Thyroid gland (tissue), 4 donors: ENCODE data around the gene CD82.

ENCODE experiments used
- POLR2A ChIP-seq, 2 donors: fragments of 450-650 bp; IDR thresholded peaks; one replicate each; pipeline ENCODE4 v1.6.1; 2017; ENCODE audit warnings: antibody characterized with exemption in 2 of 2, mild to moderate bottlenecking in 2 of 2, moderate library complexity in 1 of 2
- TF ChIP-seq, protein P1 (sequence below), 6 experiments: fragments of 200-600 bp in 3 of 6; fragments of 450-650 bp in 3 of 6; sonication (generic) in 3 of 6; IDR thresholded peaks; one replicate each; pipeline ENCODE4 v1.5.1; 2016 to 2019; ENCODE audit warnings: antibody characterized with exemption in 6 of 6, mild to moderate bottlenecking in 2 of 6, inconsistent platforms in 1 of 6, moderate library complexity in 1 of 6

GRCh38 chr11:44577231-44577830 lies 11.9 kb downstream of the CD82 start:
- TF ChIP-seq, protein P1, sequence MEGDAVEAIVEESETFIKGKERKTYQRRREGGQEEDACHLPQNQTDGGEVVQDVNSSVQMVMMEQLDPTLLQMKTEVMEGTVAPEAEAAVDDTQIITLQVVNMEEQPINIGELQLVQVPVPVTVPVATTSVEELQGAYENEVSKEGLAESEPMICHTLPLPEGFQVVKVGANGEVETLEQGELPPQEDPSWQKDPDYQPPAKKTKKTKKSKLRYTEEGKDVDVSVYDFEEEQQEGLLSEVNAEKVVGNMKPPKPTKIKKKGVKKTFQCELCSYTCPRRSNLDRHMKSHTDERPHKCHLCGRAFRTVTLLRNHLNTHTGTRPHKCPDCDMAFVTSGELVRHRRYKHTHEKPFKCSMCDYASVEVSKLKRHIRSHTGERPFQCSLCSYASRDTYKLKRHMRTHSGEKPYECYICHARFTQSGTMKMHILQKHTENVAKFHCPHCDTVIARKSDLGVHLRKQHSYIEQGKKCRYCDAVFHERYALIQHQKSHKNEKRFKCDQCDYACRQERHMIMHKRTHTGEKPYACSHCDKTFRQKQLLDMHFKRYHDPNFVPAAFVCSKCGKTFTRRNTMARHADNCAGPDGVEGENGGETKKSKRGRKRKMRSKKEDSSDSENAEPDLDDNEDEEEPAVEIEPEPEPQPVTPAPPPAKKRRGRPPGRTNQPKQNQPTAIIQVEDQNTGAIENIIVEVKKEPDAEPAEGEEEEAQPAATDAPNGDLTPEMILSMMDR (IDR thresholded peaks at IDR 0.05) = no peak
- TF ChIP-seq POLR2A (IDR thresholded peaks at IDR 0.05) = no peak
